IMR-90 (cell line): ENCODE data around the gene DLL1. TPM values are rescaled to one million over a fixed set of nuclear protein-coding genes. Genes with fewer than 3 reads are reported as not detected.

Source experiments
- ATAC-seq: fragments of 200-7000 bp; cut with Tn5 transposase; 2 replicates; pipeline ENCODE4 v1.9.1; 2020; ENCODE audit warnings: low read depth, mild to moderate bottlenecking, moderate library complexity
- BruUV-seq: library from RNA; stranded (reverse); fragments of 400-500 nt; replicated peaks from 2 replicates; lab custom pipeline; 2021; lab: Mats Ljungman, UMichigan
- CTCF ChIA-PET: fragments of 300-600 bp; formaldehyde crosslinking; extraction: SDS; loops from one replicate; lab custom pipeline; 2021; ENCODE audit warnings: antibody characterized with exemption; lab: Yijun Ruan, JAX
- POLR2A ChIA-PET: fragments of 300-600 bp; sonication (Branson Sonifier 250); formaldehyde crosslinking; loops from one replicate; lab custom pipeline; 2022; ENCODE audit warnings: antibody characterized with exemption; ENCODE audit not compliant: unreplicated experiment; lab: Charles Lee
- DNase-seq: peaks from one replicate; pipeline ENCODE4 v3.0.0; 2013
- H2AFZ ChIP-seq: replicated peaks from 2 replicates; pipeline ENCODE3; 2013; ENCODE audit warnings: low read length, mild to moderate bottlenecking; ENCODE audit not compliant: poor library complexity
- H2AK5ac ChIP-seq: 2 replicates; pipeline ENCODE4 v1.6.1; 2013; ENCODE audit warnings: low read depth, low read length, inconsistent platforms
- H2AK9ac ChIP-seq: replicated peaks from 2 replicates; pipeline ENCODE3; 2013; ENCODE audit warnings: mild to moderate bottlenecking, low read depth, low read length, moderate library complexity; ENCODE audit not compliant: poor library complexity
- H2BK120ac ChIP-seq: 2 replicates; pipeline ENCODE4 v1.6.1; 2013; ENCODE audit warnings: low read depth, low read length, inconsistent platforms
- H2BK15ac ChIP-seq: 3 replicates; pipeline ENCODE4 v1.6.1; 2013; ENCODE audit warnings: low read depth, low read length, inconsistent platforms
- H2BK20ac ChIP-seq: 2 replicates; pipeline ENCODE4 v1.6.1; 2013; ENCODE audit warnings: low read depth, mild to moderate bottlenecking, inconsistent platforms, low read length, moderate library complexity
- H2BK5ac ChIP-seq: 2 replicates; pipeline ENCODE4 v1.6.1; 2013; ENCODE audit warnings: mild to moderate bottlenecking, low read depth, low read length, inconsistent platforms; ENCODE audit not compliant: poor library complexity, severe bottlenecking
- H3K14ac ChIP-seq: replicated peaks from 2 replicates; pipeline ENCODE4 v1.6.1; 2013; ENCODE audit warnings: low read depth, low read length, inconsistent platforms
- H3K18ac ChIP-seq: 2 replicates; pipeline ENCODE4 v1.6.1; 2013; ENCODE audit warnings: low read depth, low read length, control low read depth
- H3K23ac ChIP-seq: 2 replicates; pipeline ENCODE4 v1.6.1; 2013; ENCODE audit warnings: low read depth, low read length, inconsistent platforms
- H3K27ac ChIP-seq: 2 replicates; pipeline ENCODE4 v1.5.1; 2013; ENCODE audit warnings: mild to moderate bottlenecking, control low read depth, low read length; ENCODE audit not compliant: insufficient read depth
- H3K27me3 ChIP-seq: 2 replicates; pipeline ENCODE4 v1.6.1; 2013; ENCODE audit warnings: low read length; ENCODE audit not compliant: control insufficient read depth, insufficient read depth
- H3K36me3 ChIP-seq: 2 replicates; pipeline ENCODE4 v1.6.1; 2013; ENCODE audit warnings: low read length, mixed read lengths; ENCODE audit not compliant: control insufficient read depth, insufficient read depth
- H3K4ac ChIP-seq: 2 replicates; pipeline ENCODE4 v1.6.1; 2013; ENCODE audit warnings: low read depth, low read length, inconsistent platforms
- H3K4me1 ChIP-seq: 2 replicates; pipeline ENCODE4 v1.6.1; 2013; ENCODE audit warnings: low read length, mixed read lengths; ENCODE audit not compliant: control insufficient read depth, insufficient read depth
- H3K4me2 ChIP-seq: 2 replicates; pipeline ENCODE4 v1.6.1; 2013; ENCODE audit warnings: low read depth, mild to moderate bottlenecking, control low read depth, low read length, moderate library complexity
- H3K4me3 ChIP-seq: 2 replicates; pipeline ENCODE4 v1.5.1; 2013; ENCODE audit warnings: low read depth, mild to moderate bottlenecking, control low read depth, low read length, moderate library complexity; ENCODE audit not compliant: insufficient read depth
- H3K56ac ChIP-seq: 2 replicates; pipeline ENCODE4 v1.6.1; 2013; ENCODE audit warnings: low read length, inconsistent platforms; ENCODE audit not compliant: insufficient read depth; ENCODE audit errors: extremely low read depth
- H3K79me1 ChIP-seq, 2 experiments: 2 replicates each; pipeline ENCODE4 v1.6.1; 2013; ENCODE audit warnings: low read length in 2 of 2, inconsistent platforms in 1 of 2, low read depth in 1 of 2
- H3K9ac ChIP-seq: 2 replicates; pipeline ENCODE4 v1.6.1; 2013; ENCODE audit warnings: low read depth, low read length, control low read depth
- H3K9me1 ChIP-seq: 2 replicates; pipeline ENCODE4 v1.6.1; 2013; ENCODE audit warnings: low read length, inconsistent platforms; ENCODE audit not compliant: insufficient read depth
- H3K9me3 ChIP-seq: 2 replicates; pipeline ENCODE4 v1.6.1; 2013; ENCODE audit warnings: low read length; ENCODE audit not compliant: control insufficient read depth, insufficient read depth
- H4K20me1 ChIP-seq: 2 replicates; pipeline ENCODE4 v1.6.1; 2013; ENCODE audit warnings: low read length, inconsistent platforms; ENCODE audit not compliant: insufficient read depth
- H4K5ac ChIP-seq: 2 replicates; pipeline ENCODE4 v1.6.1; 2013; ENCODE audit warnings: mild to moderate bottlenecking, low read depth, low read length, control low read depth
- H4K8ac ChIP-seq, 2 experiments: 2 replicates each; pipeline ENCODE4 v1.6.1; 2013; ENCODE audit warnings: low read depth in 2 of 2, low read length in 2 of 2, control low read depth in 1 of 2, inconsistent platforms in 1 of 2
- H4K91ac ChIP-seq: 2 replicates; pipeline ENCODE4 v1.6.1; 2013; ENCODE audit warnings: low read depth, low read length, inconsistent platforms; ENCODE audit not compliant: insufficient read depth
- BHLHE40 ChIP-seq: fragments of 150-350 bp; IDR thresholded peaks from 2 replicates; pipeline ENCODE4 v1.6.1; 2016; ENCODE audit warnings: mild to moderate bottlenecking, low read depth, low read length
- CEBPB ChIP-seq: IDR thresholded peaks from 2 replicates; pipeline ENCODE4 v1.6.1; 2012; ENCODE audit warnings: low read depth, low read length, improper control_type of control experiment
- FOS ChIP-seq: fragments of 150-350 bp; IDR thresholded peaks from 2 replicates; pipeline ENCODE4 v1.6.1; 2016; ENCODE audit warnings: low read depth, low read length
- MAFK ChIP-seq: IDR thresholded peaks from 2 replicates; pipeline ENCODE4 v1.6.1; 2012; ENCODE audit warnings: low read depth, low read length, improper control_type of control experiment
- MAZ ChIP-seq: IDR thresholded peaks from 2 replicates; pipeline ENCODE4 v1.6.1; 2012; ENCODE audit warnings: low read depth, mild to moderate bottlenecking, low read length, improper control_type of control experiment, moderate library complexity, borderline replicate concordance
- MXI1 ChIP-seq: IDR thresholded peaks from 2 replicates; pipeline ENCODE4 v1.6.1; 2012; ENCODE audit warnings: low read depth, mild to moderate bottlenecking, low read length, moderate library complexity, borderline replicate concordance
- NFE2L2 ChIP-seq: fragments of 150-350 bp; IDR thresholded peaks from 2 replicates; pipeline ENCODE4 v1.6.1; 2016; ENCODE audit warnings: low read depth, mild to moderate bottlenecking, low read length
- POLR2A ChIP-seq: IDR thresholded peaks from 2 replicates; pipeline ENCODE4 v1.6.1; 2012; ENCODE audit warnings: mild to moderate bottlenecking, low read depth, low read length
- RAD21 ChIP-seq: IDR thresholded peaks from 2 replicates; pipeline ENCODE4 v1.6.1; 2012; ENCODE audit warnings: low read length, improper control_type of control experiment
- RCOR1 ChIP-seq: IDR thresholded peaks from 2 replicates; pipeline ENCODE4 v1.6.1; 2012; ENCODE audit warnings: mild to moderate bottlenecking, low read length, improper control_type of control experiment; ENCODE audit not compliant: insufficient replicate concordance
- RFX5 ChIP-seq: IDR thresholded peaks from 2 replicates; pipeline ENCODE4 v1.8.0; 2012; ENCODE audit warnings: low read depth, mild to moderate bottlenecking, low read length, moderate library complexity
- SMC3 ChIP-seq: fragments of 150-350 bp; IDR thresholded peaks from 2 replicates; pipeline ENCODE4 v1.6.1; 2016; ENCODE audit warnings: low read depth, mild to moderate bottlenecking, antibody characterized with exemption, low read length, moderate library complexity
- WGBS, 2 experiments: methylation state at CpG; one replicate each; pipeline versions ENCODE4 v1.1.5 to v1.1.7; 2013; ENCODE audit warnings: missing lambda C conversion rate in 2 of 2; ENCODE audit not compliant: insufficient read length in 1 of 2; ENCODE audit errors: extremely low coverage in 2 of 2; 5-methylcytosine and 5-hydroxymethylcytosine counted together
- dilution Hi-C: fragments of 300-500 bp; cut with HindIII; formaldehyde crosslinking; loops from one replicate; pipeline ENCODE4 v1.14.3; 2018; ENCODE audit warnings: low sequenced_read_pairs; ENCODE audit not compliant: unreplicated experiment
- in situ Hi-C: fragments of 300-500 bp; cut with MboI; formaldehyde crosslinking; loops from 3 replicates; pipeline ENCODE4 v1.14.3; 2019; ENCODE audit warnings: low sequenced_read_pairs, inconsistent platforms, mixed read lengths
- intact Hi-C: fragments of 100-400 bp; cut with micrococcal nuclease; formaldehyde crosslinking; loops from 2 replicates; pipeline ENCODE4 v1.10.0; 2022
- polyA plus RNA-seq, 3 experiments: library from polyadenylated mRNA; depleted of rRNA; stranded (reverse); fragments of >200 nt; gene quantifications; 2 replicates each; pipeline ENCODE4 v1.2.3, GENCODE V29; 2012; ENCODE audit warnings: low replicate concordance in 1 of 3
- total RNA-seq: library from RNA; depleted of rRNA; stranded (reverse); fragments of >200 nt; gene quantifications from 2 replicates; pipeline ENCODE4 v1.2.3, GENCODE V29; 2012
- TF ChIP-seq, protein P1 (sequence below): conservative IDR thresholded peaks from 2 replicates; pipeline ENCODE4 v1.5.1; 2012; ENCODE audit warnings: mild to moderate bottlenecking, low read depth, low read length, improper control_type of control experiment
- TF ChIP-seq, protein P2 (sequence below): fragments of 150-350 bp; IDR thresholded peaks from 2 replicates; pipeline ENCODE4 v1.6.1; 2016; ENCODE audit warnings: low read depth, mild to moderate bottlenecking, low read length, moderate library complexity, borderline replicate concordance
- TF ChIP-seq, protein P3 (sequence below): fragments of 150-350 bp; IDR thresholded peaks from 2 replicates; pipeline ENCODE4 v1.6.1; 2017; ENCODE audit warnings: mild to moderate bottlenecking, antibody characterized with exemption, low read length, low read depth

The DLL1 gene
- total and polyA plus RNA-seq, 2 of the 4 experiments (the other 2 are of a cell fraction), result under 0.01 to 0.31 TPM

DNA sequence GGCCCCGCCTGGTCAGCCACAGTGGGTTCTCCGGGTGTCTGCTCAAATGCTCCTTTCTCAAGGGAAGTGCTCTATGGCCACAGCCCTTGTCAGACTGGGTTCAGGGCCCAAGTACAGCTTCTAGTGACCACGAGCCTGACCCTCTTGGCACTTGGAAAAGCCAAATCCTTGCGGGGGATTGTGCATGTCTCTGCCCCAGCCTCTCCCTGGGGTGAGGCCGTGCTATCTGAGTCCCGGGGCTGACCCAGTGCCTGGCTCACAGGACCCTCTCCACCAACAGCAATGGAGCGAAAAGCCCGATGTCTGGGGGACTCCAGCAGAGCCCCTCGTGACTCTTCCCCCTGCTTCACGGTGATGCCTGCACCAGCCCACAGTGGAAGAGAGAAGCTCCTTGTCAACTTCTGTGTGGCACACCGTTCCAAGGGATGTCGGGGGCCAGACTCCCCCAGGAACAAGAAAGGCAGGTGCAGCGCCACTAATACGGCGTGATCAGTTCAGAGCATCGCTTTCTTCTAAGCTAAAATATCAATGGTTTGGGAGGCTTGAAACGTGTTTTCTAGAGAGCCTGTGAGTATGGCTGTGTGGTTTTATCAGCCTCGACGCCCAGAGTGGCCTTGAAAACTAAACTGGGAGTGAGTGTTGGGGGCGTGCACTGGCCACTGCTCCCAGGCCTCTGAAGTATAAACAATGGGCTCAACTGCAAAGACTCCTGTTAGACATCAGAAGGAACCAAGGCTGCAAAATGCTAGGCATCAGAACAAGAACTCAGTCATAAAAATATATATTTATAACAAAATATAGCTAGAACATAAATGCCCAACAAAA is 51.9 kb downstream of the DLL1 start:
- Histone ChIP-seq H4K91ac (no peak overlapping the region), H4K20me1 (no peaks in the 10 kb centered on the region), H3K36me3 (no peaks in the 10 kb centered on the region), H4K5ac (no peak overlapping the region), H2BK5ac (no peak overlapping the region), H3K4me3 (no peak overlapping the region), H3K56ac (no peak overlapping the region), H2AFZ (no peak overlapping the region), H3K27me3 (peaks cover 2% of the 10 kb centered on the region; the same call in 1 of the 2 replicates), H3K14ac (no peak overlapping the region), H3K23ac (no peak overlapping the region), H2AK9ac (no peak overlapping the region), H3K4me1 (no peaks in the 10 kb centered on the region; the same call in 1 of the 2 replicates), H3K79me1 (no peaks in the 10 kb centered on the region), H3K9ac (no peak overlapping the region), H3K27ac (no peak overlapping the region), H3K9me3 (no peaks in the 10 kb centered on the region), H2BK120ac (no peak overlapping the region), H3K4ac (no peak overlapping the region), H3K18ac (no peak overlapping the region), H3K9me1 (no peaks in the 10 kb centered on the region), H2BK15ac (no peak overlapping the region), H3K4me2 (no peak overlapping the region), H4K8ac (no peak overlapping the region), H2AK5ac (no peak overlapping the region), H2BK20ac (no peak overlapping the region)
- POLR2A ChIA-PET, result no interaction called here
- intact Hi-C loops, result no loop called here
- ATAC-seq (no peak), DNase-seq (no peak)
- CTCF ChIA-PET, result no interaction called here
- no TSS peak for BruUV-seq
- in situ Hi-C loops, result no loop called here
- WGBS, 2 experiments, result 86% methylated on average over 12 of the region's 20 CpGs; no CpG with 5 or more reads in 1 of the 2 experiments
- dilution Hi-C loops, result no loop called here
- TF ChIP-seq BHLHE40 (no peak), CEBPB (no peak), NFE2L2 (no peak), RFX5 (no peak), FOS (no peak), RCOR1 (no peak), MAFK (no peak), MAZ (no peak), MXI1 (no peak), SMC3 (no peak), POLR2A (no peak), RAD21 (no peak)
- TF ChIP-seq, protein P1, sequence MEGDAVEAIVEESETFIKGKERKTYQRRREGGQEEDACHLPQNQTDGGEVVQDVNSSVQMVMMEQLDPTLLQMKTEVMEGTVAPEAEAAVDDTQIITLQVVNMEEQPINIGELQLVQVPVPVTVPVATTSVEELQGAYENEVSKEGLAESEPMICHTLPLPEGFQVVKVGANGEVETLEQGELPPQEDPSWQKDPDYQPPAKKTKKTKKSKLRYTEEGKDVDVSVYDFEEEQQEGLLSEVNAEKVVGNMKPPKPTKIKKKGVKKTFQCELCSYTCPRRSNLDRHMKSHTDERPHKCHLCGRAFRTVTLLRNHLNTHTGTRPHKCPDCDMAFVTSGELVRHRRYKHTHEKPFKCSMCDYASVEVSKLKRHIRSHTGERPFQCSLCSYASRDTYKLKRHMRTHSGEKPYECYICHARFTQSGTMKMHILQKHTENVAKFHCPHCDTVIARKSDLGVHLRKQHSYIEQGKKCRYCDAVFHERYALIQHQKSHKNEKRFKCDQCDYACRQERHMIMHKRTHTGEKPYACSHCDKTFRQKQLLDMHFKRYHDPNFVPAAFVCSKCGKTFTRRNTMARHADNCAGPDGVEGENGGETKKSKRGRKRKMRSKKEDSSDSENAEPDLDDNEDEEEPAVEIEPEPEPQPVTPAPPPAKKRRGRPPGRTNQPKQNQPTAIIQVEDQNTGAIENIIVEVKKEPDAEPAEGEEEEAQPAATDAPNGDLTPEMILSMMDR, result no peak
- TF ChIP-seq, protein P2, sequence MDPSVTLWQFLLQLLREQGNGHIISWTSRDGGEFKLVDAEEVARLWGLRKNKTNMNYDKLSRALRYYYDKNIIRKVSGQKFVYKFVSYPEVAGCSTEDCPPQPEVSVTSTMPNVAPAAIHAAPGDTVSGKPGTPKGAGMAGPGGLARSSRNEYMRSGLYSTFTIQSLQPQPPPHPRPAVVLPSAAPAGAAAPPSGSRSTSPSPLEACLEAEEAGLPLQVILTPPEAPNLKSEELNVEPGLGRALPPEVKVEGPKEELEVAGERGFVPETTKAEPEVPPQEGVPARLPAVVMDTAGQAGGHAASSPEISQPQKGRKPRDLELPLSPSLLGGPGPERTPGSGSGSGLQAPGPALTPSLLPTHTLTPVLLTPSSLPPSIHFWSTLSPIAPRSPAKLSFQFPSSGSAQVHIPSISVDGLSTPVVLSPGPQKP, result no peak
- TF ChIP-seq, protein P3, sequence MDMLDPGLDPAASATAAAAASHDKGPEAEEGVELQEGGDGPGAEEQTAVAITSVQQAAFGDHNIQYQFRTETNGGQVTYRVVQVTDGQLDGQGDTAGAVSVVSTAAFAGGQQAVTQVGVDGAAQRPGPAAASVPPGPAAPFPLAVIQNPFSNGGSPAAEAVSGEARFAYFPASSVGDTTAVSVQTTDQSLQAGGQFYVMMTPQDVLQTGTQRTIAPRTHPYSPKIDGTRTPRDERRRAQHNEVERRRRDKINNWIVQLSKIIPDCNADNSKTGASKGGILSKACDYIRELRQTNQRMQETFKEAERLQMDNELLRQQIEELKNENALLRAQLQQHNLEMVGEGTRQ, result no peak
